HuH-7 (cell line): ENCODE data around the gene CNIH1.

Experiments used
- DNase-seq: peaks from one replicate; pipeline ENCODE4 v3.0.0; 2011; ENCODE audit warnings: low spot score

Gene CNIH1

DNA sequence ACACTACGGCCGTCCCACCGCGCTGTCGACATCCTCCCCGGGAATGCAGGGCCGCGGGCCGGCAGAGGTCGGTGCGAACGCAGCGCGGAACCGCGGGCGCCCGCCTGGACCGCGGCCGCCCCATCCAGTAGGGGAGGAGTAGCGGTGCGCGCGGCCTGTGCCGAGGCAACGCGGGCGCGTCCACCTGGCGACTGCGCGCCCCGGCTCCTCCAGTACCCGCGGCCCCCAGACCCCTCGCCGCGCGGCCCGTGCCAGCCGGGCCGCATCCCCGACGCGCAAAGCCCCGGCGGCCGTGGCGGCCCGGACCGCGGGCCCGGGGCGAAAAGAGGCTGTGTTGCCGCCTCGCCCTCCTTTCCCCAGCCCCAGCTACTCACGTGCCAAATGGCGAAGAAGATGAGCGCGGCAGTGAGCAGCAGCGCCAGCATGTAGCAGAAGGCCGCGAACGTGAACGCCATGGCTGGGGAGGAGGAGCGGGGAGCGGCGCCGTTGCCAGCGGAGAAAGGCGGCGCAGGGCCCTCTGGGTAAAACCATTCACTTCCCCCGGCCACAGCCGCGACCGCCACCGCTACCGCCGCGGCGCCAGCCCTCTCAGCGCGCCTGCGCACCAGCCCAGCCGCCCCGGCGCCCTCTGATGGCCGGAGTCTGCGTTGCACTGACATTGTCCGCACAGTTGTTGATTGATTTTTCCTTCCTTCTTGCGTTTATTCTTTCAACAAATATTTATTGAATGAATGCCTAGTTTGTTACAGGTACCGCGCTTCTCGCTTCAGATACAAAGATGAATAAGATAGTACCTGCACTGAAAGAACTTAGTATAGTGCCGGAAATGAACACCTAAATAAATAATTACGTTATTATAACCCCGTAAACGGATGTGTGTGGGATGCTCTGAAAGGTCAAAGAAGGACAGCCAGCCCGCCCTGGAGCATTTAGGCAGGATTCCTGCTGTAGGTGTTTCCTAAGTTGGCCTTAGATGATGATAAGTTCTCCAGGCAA lies at the start of gene CNIH1:
Gene CNIH1 (minus strand): TSS at position 502 of the 996 bp plus-strand sequence. CDS start 47 bp downstream, at position 455.
- peak; percentile 95 for DNase-seq

DNA sequence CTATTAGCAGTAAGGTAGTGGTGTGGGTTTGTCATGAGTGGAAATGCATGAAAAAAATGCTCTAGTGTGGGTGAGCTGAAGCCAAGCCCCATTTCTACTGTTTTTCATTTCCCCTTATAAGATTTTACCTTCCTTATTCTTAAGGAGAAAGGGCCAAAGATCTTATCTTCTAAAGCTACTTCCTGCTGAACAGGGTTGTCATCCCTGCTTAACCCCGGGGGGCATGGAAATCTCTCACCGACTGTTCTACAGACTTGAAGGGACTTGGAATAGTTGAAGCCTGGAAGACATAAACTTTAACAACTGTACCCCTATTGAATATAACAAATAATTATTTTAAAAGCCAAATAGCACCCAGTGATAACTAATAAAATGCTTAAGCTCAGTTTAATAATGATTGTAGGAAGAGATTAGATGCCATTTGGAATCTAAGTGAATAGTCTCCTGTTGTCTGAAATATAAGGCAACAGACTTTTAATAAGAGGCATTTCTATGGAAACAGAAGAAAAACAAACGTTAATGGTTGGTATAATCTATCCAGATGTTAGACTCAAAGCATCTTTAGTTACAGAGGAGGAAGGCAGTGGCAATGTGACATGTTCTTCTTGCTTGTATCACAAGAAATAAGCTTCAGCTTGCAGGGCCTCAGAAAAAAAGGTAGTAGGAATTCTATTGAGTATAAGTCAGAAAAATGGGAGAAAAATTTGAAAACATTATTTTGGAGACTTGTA lies 49.4 kb upstream of the CNIH1 start:
- DNase-seq: no peak

DNA sequence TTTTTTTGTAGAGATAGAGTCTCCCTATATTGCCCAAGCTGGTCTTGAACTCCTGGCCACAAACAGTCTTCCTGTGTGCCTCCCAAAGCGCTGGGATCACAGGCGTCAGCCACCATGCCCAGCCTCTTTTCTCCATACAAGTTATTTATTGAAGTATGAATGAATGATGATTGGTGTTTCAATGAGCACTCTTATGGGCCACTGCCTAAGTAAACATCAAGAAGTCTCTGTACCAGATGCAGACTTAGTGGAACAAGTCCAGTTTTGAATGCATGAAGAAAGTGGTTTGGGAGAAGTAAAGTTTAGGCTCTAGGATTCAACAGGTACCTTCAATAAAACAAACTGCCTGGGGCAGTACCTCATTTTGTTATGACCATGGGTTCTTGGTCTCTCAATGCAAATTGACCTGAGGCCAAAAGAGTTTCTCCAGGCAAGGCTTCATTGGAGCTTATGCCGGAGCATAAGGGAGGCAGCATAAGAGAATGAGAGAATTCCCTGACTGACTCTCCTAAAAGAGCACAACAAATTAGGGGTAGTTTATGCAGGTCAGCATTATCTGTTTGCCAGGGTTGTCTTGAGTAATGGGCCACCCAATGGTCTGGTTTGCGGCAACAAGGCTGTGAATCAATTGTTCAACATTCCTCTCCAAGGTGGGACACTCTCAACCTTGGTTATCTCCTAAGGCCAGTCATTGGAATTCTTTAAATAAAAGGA lies 48.7 kb upstream of the CNIH1 start:
- DNase-seq: no peak

DNA sequence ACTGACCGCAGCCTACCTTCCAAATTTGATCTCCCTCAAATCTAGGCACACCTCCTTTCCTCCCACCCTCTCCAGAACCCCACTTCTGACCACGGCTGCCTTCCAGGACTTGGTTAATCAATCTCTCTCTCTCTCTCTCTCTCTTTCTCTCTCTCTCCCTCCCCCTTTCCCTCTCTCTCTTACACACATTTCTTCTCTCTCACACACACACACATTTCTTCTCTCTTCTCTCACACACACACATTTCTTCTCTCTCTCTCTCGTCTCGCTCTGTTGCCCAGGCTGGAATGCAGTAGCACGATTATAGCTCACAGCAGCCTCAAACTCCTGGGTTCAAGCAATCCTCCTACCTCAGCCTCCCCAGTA lies 48.1 kb upstream of the CNIH1 start:
- DNase-seq: no peak

DNA sequence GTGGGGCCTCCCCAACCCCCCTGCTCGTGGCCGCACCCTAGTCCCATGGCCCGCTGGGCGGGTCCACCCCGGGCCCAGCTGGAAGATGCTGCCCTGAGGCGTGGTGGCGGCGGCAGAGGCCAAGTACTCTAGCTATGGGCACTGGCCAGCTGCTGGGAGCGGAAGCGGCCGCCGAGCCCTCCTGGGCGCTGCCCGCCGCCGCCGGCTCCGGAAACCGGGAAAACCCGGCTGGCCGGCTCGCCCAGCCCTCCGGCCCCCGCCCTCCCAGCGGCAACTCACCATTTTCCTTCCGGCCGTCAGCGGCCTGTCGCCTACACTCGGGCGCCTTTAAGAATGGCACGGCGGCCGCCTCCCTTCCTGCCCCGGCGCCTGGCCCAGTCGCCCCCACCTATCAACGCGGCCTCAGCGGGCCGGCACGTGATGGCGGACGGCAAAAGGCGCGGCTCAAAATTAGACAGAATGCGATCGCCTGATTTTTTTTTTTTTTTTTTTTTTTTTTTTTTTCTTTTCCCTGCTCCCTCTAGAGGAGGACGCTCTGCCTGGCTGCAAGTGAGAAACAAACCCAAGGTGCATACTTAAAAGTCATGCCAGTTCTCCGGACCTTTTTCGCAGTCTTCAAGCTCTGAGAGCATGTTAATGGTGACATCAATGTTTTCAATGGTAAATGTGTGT lies 47.6 kb upstream of the CNIH1 start, which contains the start of gene GMFB:
Gene GMFB (minus strand): TSS at position 335 of the 672 bp plus-strand sequence. CDS start 53 bp downstream, at position 282.
- peak; percentile 77 for DNase-seq

DNA sequence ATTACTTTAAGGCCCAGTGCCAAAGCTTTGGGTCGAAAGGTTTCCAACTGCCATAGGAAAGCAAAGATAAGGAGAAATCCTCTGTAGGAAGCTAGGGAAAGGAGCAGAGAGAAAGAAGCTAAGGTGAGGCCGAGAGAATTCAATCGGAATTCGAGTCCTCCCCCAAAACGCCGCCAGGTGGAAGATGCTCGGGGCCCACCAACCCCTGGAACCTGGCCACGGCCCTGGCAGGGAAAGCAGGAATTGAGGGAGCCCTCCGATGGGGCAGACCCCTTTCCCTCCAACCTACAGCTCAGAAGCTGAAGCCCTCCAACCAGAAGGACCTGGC lies 47.1 kb upstream of the CNIH1 start:
- peak; percentile 32 for DNase-seq

DNA sequence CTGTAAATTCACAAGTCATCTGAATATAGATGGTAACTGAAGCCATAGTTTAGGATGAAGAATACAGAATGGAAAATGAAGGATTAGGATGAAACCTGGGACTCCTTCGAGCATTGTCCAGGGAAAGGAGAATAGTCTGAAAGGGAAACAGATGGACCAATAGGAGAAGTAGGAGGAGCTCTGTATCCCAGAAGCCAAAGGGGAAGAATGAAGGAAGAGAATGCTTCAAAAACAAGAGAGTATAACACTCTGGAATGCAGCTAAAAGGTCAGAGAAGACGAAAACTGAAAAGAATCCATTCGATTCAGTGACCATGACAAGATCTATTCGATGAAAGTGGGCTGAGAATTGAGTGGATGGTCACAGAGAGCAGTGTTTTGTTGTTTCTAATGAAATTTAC lies 46.6 kb upstream of the CNIH1 start:
- DNase-seq: peak; percentile 67

DNA sequence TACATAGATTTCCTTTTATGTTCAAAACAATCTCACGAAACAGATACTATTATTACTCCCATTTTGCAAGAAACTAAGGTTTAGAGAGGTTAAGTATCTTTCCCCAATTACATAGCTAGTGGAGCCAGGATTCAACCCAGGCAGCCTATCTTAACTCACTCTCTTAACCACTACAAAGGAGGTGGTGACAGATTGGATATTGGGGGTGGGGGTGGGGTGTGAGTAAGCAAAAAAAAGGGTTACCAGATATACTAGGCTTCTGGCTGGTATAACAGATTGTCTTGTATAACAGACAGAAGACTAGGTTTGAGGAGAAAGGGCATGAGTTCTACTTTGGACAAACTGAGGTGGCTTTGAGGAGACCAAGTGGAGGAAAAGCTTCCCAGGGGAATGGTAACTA lies 45.5 kb upstream of the CNIH1 start:
- no peak for DNase-seq

DNA sequence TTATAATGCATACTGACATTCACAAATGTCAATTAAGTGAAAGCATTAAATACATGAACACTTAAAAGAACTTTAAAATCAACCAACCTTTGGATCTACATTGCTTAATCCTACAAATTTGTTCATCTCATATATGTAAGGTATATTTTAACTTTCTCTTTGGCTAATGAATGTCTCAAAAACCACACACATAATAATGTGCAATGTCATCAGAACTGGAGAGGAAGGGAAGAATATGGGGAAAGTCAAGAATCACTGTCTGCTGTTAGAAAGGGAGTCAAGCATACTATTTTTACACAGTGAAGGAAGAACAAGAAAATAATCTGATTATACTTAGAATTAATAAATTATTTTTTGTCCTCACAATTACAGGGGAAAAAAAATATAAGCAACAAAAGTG lies 42.7 kb upstream of the CNIH1 start:
- DNase-seq: no peak

DNA sequence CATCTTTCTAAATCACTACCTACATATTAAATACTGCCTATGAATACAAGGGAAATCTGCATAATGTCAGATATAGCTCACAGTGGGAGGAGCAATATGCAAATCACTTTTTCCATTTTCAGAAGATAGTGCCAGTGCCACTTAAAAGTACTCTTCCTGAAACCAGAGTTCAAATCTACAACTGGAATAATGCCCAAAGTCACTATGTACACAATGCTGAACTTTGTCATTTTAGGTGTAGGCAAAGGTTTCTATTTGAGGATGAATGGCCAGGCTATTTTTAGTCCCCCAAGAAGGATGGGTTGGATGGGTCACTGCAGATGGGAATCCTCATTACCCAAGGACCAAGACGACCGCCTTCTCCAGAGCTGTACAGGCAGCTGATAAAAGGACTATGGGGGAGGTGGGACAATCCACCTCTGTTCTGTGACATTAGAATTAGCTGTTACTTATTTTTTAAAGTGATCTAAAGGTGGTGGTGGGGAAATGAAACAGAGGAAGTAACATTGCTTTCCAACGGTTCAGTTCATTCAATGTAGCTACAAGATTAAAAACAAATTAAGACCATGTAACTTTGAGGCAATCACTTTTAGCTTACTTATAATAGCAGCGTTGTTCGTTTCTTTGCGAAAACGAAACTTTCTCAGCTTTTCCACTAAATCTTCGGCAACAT lies 42.0 kb upstream of the CNIH1 start:
- DNase-seq: peak; percentile 45

DNA sequence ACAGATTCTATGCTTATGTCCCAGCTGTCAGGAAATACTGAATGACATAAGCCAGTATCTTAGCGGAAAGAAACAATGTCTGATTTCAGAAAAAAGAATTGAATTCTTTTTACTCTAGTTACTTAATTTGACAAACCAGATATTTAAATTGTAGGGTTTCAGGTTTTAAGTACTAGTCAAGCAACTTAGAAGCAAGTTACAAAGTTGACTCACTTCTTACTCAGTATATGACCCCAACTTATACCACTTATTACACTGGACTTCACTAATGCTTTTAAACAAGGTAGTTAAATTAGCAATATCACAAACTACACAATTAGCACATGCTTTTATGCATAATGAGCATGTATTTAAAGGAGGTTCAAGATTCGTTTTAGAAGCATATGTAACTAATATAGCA lies 40.5 kb upstream of the CNIH1 start:
- no peak for DNase-seq

DNA sequence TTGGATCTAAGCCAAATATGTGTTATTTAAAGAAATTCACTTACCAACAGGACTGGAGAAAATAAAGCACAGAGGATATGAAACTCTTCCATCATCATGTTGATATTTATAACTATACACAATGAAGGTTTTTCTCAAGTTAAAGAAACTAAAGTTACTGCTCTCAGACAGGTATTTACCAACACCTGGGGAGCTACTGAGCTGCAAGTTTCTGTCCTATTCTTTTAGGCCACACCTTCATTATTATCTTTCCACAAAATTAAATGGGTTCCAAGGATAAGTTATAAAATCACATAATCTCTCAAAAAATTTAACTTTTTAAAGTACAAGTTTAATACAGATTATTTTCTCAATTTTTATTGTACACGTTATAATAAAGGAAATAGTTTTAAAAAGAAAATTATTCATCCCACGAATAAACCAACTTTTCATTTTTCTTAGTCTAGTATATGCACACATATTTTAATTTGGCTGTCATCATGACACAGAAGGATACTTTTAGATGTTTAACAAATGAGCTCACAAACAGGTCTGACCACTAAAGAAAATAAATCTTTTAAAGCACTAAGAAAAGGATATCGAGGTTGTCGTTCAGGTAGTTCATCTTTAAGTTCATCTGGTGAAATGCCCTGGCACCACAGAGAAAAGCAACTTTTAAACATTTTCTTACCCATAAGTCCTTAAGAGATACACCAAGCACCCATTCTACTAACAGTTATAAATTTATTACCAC lies 39.8 kb upstream of the CNIH1 start:
- no peak for DNase-seq

DNA sequence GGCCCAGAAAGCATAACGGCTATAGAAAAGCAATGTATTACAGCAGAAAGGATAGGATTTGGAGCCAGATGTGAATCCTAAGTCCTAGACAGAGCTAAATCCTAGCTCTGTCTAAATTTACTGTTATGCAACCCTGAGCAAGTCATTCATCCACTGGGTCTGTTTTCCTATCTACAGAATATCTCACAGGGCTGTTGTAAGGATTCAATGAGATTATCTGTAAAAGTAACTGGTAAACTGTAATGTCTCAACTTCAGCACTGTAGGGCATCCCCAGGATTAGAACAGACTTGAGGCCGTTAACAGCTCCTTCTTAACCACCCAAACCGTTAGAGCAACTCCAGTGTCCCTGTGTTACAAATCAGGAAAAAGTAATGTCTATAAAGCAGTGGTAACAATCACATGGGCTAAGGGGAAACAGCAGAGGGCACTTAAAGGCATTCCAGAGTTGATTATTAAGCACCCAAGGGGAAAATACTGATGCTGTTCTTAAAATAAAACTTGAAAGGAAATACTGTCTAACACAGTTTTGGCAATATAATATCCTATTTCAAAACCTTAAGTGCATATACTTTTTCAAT lies 37.6 kb upstream of the CNIH1 start:
- no peak for DNase-seq

DNA sequence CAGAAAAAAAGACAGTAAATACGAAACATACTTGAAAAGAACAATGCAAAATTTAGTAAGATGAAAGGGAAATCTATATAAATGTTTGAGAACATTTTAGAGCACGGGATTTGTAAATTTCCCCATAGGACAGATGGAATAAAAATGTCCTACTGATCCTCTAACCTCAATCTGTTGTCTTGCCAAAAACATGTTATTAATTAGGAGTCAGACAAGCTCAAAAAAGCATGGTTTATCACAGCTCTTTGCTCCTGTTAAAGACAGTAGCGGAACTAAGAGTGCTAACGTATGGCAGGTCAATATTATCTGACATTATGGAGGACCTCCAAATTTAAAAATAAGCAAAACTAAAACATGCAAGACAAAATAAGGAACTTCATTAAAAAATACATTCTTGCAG lies 34.7 kb upstream of the CNIH1 start:
- no peak for DNase-seq

DNA sequence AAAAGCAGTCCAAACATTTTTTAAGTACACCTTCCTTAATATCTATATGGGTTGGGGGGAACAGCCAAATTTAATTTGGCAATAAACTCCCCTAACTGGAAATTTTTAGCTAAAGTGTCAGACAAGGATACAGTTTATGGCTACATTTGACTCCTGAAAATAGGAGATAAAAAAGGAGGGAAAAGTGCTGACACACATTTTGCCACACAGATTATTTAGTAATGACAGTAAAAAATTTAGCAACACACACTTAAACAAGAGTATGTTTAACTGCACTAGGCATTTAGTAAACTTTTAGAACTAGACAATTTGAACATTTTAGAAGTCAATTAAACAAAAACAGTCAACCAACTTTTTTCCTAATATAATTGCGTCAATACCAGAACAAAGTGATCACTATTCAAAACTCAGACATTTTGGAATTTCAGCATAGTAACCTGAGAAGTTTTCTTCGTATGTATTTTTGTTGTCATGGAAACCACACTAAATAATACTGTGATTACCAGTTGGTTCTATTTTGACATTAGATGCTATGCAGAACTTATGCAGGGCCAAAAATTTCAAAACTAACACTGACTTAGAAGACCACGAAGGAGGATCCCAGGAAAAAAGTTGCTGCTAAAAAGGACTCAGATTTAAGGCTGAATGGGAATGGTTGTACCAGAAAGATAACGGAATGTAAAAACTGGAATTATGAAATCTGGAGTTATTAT lies 34.2 kb upstream of the CNIH1 start:
- DNase-seq: no peak

DNA sequence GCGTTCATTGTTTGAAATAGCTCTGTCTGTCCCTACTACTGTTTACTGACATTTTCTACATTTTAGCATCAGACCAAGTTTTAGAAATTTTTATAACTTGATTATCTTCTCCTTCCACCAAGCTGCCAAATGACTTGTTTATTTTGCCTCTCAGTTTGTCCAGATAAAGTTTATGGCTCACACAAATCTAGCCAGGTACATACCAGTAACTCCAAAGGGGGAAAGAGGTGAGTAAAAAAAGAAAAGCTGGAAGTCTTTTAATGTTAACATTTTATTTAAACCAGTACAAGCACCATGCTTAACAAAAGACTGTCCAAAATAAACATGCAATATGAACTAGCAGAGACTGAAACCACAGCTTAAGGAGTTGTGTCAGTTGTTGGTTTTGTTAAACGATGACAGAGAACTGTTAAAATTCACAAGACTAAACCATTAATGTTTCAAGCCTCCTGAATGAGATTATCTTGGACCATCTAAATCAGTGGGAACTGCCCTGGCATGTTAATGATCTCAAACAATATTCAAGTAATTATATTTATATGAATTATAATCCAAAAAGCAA lies 33.1 kb upstream of the CNIH1 start:
- no peak for DNase-seq

DNA sequence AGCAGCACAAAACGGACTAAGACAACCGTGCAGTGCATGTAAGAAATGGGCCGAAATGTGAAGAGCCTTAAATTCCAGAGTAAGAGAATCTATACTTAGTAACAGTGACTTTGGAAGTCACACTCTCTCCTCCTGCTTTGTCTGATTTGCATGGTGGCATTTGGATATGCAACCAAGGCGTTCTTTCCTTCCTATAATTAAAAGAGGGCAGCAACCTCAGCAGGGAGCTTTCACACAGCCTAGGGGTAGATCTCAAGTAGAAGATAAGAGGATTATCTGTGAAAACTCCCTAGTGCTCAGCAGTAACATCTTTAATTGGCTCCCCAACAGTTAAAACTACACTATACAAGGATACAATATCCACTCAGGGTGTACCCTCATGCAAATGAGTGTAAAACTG lies 31.1 kb upstream of the CNIH1 start:
- DNase-seq: no peak

DNA sequence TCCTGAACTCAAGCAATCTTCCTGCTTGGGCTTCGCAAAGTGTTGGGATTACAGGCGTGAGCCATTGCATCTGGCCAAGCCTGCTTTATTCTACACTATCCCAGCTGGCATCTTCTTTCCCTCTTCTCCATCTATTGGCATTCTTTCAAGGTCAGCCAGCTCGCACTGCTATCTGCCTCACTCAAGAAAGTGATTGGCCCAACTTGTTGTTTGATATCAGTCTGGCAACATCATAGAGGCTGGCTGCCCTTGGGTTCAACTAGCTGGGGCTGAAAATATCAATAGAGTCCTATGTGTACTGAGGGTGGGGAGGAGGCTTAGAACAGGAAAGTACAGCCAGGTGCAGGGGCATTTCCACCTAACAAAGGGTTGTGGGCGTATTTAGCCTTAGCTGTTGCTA lies 30.5 kb upstream of the CNIH1 start:
- no peak for DNase-seq

DNA sequence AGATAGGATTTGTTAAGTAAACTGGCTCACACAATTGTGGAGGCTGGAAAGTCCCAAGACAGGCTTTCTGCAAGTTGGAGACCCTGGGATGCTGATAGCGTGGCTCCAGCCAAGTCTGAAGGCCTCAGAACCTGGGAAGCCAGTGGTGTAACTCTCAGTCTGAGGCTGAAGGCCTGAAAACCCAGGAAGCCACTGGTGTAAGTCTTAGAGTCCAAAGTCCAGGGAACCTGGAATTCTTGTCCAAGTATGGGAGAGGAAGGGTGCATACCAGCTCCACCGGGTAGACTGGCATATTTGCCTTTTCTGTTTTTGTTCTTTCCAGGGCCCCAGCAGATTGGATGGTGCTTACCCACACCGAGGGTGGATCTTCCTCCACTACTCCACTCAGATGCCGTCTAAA lies 29.5 kb upstream of the CNIH1 start:
- no peak for DNase-seq
